Glomerular endothelial cell (primary cell): ENCODE results near the gene F8A3. TPM values are rescaled to one million over a fixed set of nuclear protein-coding genes. Genes with fewer than 3 reads are reported as not detected.
"Not testable (repeated sequence)": the region's sequence is repeated elsewhere in the genome, so short reads cannot be mapped to it uniquely, and the experiment has no call there.

Experiments used
- DNase-seq: peaks from one replicate; pipeline ENCODE4 v3.0.0-alpha.2; 2011; ENCODE audit warnings: low read depth, low spot score; ENCODE audit errors: extremely low read depth
- total RNA-seq: library from RNA; depleted of rRNA; stranded (reverse); fragments of >200 nt; gene quantifications from 2 replicates; pipeline ENCODE4 v1.2.3, GENCODE V29; 2015

F8A3 gene
- 1.8 and 9.0 TPM in 2 replicates for total RNA-seq

DNA sequence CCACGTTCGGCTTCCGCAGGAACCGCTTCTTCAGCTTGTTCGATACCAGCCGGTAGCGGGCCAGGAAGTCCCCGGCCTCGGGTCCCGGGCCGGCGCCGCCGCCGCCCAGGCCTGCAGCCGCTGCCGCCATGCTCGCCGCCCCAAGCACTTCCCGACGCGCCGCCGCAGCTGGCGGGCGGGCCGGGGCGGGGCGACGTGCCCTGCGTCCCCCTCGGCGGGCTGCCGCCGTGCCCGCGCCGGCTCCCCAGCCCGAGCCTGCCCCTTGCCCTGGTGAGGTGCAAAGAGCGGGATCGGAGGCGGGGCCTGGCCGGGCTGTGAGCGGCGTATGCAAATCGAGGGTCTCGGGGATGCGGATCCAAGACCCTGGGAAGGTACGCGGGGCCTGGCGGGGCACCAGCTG, at the start of gene F8A3:
Gene F8A3, minus strand, starts transcription at position 150 of the 400 bp plus-strand sequence. Its CDS starts 20 bp downstream, at position 130.
- not testable (repeated sequence) for DNase-seq

DNA sequence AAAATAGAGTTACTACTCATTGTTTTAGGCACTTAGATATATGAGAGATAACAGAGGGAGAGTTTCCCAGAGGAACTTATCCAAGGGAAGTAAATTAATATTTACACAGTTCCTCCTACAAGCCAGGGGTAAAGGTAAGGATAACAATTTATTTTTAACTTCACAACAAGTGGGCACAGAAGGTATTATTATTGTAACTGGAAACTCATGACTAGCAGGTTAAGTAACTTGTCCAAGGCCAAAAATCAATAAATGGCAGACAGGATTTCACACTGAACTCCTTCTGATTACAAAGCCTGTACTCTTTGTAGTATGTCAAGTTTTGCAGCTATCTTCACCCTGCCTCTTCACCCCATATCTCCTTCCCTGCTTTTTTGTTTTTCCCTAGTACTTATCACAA, 46.9 kb upstream of the F8A3 start:
- DNase-seq, result no peak

DNA sequence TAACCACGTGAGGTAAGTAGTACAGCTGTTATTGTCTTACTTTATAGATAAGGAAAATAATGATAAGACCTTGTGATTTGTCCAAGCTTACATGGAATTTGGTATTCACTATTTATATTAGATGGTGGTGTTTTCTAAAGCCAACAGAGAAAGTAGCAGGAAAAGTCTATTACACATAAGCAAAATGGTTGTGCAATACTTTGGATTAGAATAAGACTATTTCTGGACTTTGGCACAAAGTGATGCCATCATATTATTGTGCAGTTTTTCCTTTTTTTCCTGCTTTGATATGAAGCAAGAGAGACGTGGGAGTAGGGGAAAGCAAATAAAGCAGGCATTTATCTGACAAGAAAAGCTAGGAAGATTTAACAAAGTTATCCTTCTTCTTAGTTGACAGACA, 36.7 kb upstream of the F8A3 start:
- not testable (repeated sequence) for DNase-seq

DNA sequence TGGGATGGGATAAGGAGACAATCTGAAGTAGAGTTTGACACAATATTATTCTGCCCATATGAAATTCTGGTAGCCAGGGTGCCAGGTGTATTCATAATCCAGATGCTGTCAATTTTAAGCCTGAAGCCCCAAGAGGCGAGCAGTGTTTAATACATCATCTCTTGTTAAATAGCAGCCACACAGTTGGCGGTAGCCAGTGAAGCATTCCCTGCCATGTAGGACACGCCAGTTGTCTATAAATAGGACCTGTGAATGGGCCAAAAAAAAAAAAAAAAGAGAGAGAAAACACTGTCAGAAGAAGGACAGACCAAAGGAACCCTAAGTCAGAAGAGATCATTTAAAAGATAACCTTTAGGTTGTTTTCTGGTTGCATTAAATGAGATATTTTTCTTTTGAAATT, 33.0 kb upstream of the F8A3 start:
- DNase-seq, result not testable (repeated sequence)

DNA sequence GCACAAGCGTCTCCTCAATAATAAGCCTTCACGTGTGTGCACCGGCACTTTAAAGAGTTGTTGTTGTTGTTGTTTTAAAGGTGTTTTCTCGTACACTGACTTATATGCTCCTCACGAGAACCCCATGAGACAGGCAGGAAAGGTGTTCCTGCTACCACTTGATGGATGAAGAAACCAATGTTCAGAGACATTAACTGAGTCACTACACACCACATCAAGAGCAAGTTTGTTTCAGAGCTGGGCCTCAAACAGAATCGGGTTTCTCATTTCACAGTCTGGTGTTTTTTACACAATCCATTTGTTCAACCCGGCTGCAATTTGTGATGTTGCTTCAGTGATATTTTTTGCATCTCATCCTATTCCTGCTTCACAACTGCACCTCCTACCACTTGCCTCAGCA, 18.7 kb upstream of the F8A3 start:
- not testable (repeated sequence) for DNase-seq

DNA sequence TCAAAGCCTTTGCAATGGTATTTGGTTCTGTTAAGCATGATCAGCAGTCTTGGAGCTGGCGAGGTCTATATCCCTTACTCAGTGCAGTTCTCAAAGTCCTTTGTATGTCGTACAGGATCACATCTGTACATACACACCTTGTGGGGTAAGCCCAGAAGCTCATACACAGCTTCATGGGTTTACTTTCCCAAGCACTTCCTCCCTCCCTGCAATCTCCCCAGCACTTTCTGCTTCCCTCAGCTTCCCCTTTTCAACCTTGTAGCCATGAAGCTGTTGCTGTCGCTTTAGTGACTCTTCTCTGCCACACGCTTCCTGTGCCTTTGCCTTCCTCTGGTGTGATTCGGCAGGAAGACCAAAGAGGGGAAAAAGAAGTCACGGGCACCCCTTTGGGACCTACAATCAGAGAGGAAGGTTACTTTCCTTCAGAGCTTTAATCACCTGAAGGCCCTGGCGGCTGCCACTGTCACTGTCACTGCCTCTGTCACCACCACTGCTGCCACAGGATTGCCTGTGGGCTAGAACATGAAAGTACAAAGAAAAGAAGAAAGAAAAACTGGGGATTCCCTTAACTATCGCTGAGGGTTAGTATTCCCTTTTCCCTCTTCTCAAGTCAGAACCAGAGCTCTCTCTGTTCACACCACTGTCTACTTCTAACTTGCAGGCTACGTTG, 8.0 kb upstream of the F8A3 start:
- not testable (repeated sequence) for DNase-seq

DNA sequence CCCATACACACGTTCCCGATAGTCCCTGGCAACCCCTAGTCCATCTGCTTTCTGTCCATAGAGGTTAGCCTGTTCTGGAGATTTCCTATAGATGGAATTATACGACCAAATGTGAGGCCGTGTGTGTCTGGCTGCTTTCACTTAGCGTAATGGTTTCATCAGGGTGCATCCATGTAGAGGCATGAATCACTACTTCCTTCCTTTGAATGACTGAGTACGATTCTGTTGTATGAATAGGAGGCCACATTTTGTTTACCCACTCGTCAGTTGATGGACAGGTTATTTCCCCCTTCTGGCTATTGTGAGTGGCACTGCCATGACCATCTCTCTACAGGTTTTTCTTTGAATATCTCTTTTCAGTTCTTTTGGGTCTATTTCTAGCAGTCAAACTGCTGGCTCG, 2.1 kb upstream of the F8A3 start:
- not testable (repeated sequence) for DNase-seq

DNA sequence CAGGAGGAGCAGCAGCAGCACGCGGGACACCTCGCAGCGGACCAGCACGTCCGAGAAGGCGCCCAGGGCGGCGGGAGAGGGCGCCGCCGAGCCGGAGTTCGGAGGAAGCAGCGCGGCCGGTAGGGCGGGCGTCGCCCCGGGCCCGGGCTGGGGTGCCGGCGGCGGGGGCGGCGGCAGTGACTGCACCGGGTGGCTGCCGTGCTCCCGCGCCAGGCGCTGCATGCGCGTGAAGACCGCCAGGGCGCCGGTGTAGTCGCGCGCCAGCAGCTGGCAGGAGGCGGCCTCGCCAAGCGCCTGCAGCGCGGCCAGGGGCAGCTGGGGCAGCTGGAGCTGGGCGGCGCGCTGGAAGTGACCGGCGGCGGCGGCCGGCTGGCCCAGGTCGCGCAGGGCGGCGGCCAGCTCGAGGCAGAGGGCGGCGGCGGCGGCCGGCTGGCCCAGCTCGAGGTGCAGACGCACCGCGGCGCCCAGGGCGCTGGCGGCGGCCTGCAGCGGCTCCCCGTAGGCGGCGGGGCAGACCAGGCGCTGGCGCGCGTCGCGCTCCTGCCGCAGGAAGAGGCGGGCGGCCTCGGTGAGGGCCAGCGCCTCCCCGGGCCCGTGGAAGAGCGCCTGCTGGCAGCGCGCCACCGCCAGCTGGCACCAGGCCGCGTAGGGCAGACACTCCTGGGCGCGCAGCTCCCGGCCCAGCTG, 516 bp downstream of the F8A3 start:
- not testable (repeated sequence) for DNase-seq

DNA sequence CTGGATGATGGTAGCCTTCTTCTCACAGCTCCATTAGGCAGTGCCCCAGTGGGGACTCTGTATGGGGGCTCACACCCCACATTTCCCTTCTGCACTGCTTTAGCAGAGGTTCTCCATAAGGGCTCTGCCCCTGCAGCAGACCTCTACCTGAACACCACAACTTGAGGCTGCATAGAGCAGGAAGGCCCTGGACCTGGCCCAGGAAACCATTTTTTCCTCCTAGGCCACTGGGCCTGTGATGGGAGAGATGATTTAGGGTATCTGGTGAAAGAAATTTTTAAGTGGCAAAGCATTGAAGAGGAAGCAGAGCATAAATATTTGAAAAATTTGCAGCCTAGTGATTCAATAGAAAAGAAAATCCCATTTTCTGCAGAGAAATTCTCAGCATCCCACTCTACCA, 17.3 kb downstream of the F8A3 start:
- DNase-seq, result no peak

DNA sequence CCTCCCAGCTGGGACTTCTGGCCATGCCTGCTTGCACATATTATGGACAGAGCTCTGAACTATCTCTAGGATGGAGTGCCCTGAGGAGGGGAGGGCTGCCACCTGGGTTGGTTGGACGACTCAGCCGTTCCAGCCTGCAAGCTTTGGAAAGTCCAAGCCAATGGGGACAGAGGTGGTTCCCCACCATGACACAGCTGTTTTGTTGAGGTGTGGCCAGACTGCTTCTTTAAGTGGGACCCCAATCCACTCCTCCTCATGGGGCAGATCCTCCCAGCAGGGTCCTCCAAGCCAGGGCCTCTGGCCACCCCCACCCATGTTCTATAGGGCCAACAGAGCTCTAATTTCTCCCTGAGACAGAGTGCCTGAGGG, 22.7 kb downstream of the F8A3 start:
- DNase-seq, result no peak

DNA sequence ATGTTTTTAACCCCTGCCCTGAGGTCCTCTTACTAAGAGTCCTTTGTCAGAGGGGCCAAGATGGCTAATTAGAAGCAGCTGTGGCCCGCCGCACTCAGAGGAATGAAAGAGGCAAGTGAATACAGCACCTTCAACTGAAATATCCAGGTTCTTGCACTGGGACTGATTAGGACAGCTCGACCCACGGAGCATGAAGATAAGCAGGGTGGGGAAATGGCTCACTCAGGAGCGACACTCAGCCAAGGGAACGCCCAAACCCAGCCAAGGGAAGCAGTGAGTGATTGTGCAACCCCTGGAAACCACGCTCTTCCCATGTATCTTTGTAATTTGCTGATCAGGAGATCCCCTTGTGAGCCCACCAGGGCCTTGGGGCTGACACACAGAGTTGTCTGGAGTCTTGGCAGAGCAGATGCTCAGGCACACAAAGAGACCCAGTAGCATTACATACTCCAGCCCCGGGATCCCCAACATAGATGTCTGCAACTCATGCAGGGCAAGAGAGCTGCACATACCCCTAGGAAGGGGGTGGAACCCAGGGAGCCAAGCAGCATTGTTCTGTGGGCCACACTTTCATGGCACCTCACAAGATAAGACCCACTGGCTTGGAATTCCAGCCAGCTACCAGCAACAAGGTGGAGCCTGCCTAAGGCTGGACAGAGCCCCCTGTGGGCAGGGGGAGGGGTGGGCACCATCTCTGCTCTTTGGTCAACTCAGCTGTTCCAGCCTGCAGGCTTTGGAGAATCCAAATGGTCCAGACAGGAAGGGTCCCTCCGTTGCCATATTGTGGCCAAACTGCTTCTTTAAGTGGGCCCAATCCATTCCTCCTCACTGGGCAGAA, 23.3 kb downstream of the F8A3 start:
- no peak for DNase-seq

DNA sequence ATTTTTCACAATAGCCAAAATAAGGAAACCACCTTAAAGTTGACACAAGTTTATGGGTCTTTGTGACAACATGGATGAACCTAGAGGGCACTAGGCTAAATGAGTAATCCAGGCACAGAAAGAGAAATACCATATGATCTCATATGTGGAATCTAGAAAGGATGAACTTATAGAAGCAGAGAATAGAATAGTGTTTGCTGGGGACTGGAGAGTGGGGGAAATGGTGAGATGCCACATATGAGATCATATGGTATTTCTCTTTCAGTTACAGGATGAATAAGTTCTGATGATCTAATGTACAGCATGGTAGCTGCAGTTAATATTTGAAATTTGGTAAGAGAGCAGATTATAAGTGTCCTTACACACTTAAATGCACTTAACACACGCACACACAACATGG, 40.7 kb downstream of the F8A3 start:
- DNase-seq, result no peak

Other genes starting within 250 kb of the F8A3 start
- gene VBP1, start 242.2 kb downstream of the F8A3 start, total RNA-seq, result 36.1 and 42.6 TPM in 2 replicates
- gene RAB39B, start 194.1 kb downstream of the F8A3 start, total RNA-seq, result 0.05 TPM in 1 of 2 replicates, not detected in the other
- gene CLIC2, start 124.0 kb downstream of the F8A3 start, total RNA-seq, result 2.2 and 4.0 TPM in 2 replicates
- not detected in 2 replicates for gene F8A2, start 76.5 kb downstream of the F8A3 start, total RNA-seq
- 1.3 and 2.0 TPM in 2 replicates for gene SPRY3, start 154.0 kb upstream of the F8A3 start, total RNA-seq
- 9.3 and 10.0 TPM in 2 replicates for gene TMLHE, start 154.3 kb upstream of the F8A3 start, total RNA-seq